Pancreas (tissue), 10 donors: ENCODE data around the gene RHOH. TPM values are rescaled to one million over a fixed set of nuclear protein-coding genes. Genes with fewer than 3 reads are reported as not detected.

ENCODE experiments used
- ATAC-seq, 4 donors: fragments of 200-7000 bp; cut with Tn5 transposase; one replicate each; pipeline versions ENCODE4 v1.8.0 to v1.9.1; 2020; ENCODE audit warnings: mild to moderate bottlenecking in 4 of 4, moderate library complexity in 4 of 4
- DNase-seq, 6 donors: peaks; one replicate each; pipeline ENCODE4 v3.0.0-alpha.2; 2020
- FAIRE-seq: peaks from 2 replicates; lab custom pipeline; 2012; peaks lifted over from hg19 to GRCh38; lab: Jason Lieb, UNC
- H3K27ac ChIP-seq, 4 donors: fragments of 200-600 bp; sonication (generic); 1 replicate in 3 of 4; 2 replicates in 1 of 4; pipeline versions ENCODE4 v1.5.0 to v1.8.0; 2020
- H3K27me3 ChIP-seq, 4 donors: fragments of 200-600 bp; one replicate each; pipeline ENCODE4 v1.8.0; 2021
- H3K36me3 ChIP-seq, 3 donors: fragments of 200-600 bp; sonication (generic) in 1 of 3; one replicate each; pipeline versions ENCODE4 v1.5.0 to v1.8.0; 2020 to 2021
- H3K4me1 ChIP-seq, 3 donors: fragments of 200-600 bp; one replicate each; pipeline ENCODE4 v1.8.0; 2021
- H3K4me3 ChIP-seq, 4 donors: fragments of 200-600 bp; sonication (generic) in 2 of 4; one replicate each; pipeline versions ENCODE4 v1.5.0 to v1.8.0; 2020 to 2021
- H3K9me3 ChIP-seq, 4 donors: fragments of 200-600 bp; one replicate each; pipeline ENCODE4 v1.8.0; 2021
- WGBS, 2 donors: extraction: QIAGEN DNeasy Blood & Tissue Kit; methylation state at CpG; one replicate each; pipeline ENCODE4 v1.1.7; 2013; 5-methylcytosine and 5-hydroxymethylcytosine counted together
- intact Hi-C, 3 donors: fragments of 100-400 bp; cut with DNase I; formaldehyde crosslinking; loops; one replicate each; pipeline versions ENCODE4 v1.11.1 to v1.14.2; 2022
- polyA plus RNA-seq, 2 donors: library from polyadenylated mRNA; stranded (reverse); fragments of 200-250 nt; gene quantifications; one replicate each; pipeline ENCODE4 v1.2.3, GENCODE V29; 2013
- total RNA-seq, 6 donors: library from RNA; stranded (reverse); fragmentation: NEBNext Ultra II Directional in 4 of 6; extraction: Animal tissue kit (Norgen Biotek cat#: 25700) in 4 of 6; gene quantifications; one replicate each; pipeline versions ENCODE4 v1.2.1 to v1.2.4, GENCODE V29; 2021 to 2023
- TF ChIP-seq, protein P1 (sequence below), 4 donors: fragments of 200-600 bp; sonication (generic) in 3 of 4; IDR thresholded peaks; one replicate each; pipeline versions ENCODE4 v1.5.0 to v1.8.0; 2021; ENCODE audit warnings: antibody characterized with exemption in 4 of 4
- donor health status: healthy with polysubstance abuse.
- donor health status: DM: no; HTN: no; CAD: no; lungs with moderate emphysema.
- donor health status: DM: no; HTN: no; CAD: no.
- donor health status: control.
- donor health status: control.
- donor health status: Bipolar disorder and iron deficiency.
- donor health status: DM: yes; HTN: yes; CAD: no.
- donor health status: DM: no; HTN: no; CAD: no.
- donor health status: DM: no; HTN: no; CAD: no.
- donor health status: DM: yes; HTN: yes; CAD: no.

RHOH gene
- total and polyA plus RNA-seq, 8 donors, result 0.08 to 1.8 (median 0.49) TPM

DNA sequence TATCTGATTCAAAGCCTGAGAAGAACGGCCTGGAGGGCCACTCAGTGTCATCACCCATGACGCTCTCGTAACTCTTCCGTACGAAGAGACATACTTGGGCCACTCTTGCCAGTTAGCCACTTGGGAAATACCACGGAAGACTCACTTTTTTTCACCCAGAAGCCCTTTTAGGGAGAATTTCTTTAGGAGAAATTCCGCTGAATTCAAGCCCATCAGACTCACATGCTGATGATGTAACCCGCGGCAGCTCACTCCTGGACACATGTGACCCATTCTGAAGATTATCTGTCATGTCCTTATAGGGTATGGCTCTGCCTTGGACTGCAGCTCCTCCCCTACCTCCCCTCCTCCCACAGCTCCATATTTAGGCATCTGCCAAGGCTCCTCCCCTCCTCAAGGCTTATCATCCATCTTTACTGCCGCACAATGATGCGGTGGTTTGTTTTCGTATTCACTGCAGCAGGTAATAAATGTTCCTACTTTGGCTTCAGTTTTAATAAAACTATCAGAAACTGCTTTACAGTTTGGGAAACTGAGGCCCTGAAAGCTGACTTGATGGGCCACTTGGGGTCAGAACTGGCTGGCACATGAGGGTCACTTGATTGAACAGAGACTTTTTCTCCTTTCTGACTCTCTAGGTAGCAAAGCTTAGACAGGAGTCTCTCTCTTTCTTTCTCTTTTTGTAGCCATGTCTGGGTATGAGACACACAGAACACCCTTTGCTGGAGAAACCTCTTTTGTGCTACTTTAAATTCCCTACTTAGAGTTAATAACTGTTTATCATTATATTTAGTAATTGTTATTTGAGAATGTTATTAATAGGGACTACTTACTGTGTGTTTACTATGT lies 42.1 kb downstream of the RHOH start:
- DNase-seq, result no peak
- no peak for FAIRE-seq

DNA sequence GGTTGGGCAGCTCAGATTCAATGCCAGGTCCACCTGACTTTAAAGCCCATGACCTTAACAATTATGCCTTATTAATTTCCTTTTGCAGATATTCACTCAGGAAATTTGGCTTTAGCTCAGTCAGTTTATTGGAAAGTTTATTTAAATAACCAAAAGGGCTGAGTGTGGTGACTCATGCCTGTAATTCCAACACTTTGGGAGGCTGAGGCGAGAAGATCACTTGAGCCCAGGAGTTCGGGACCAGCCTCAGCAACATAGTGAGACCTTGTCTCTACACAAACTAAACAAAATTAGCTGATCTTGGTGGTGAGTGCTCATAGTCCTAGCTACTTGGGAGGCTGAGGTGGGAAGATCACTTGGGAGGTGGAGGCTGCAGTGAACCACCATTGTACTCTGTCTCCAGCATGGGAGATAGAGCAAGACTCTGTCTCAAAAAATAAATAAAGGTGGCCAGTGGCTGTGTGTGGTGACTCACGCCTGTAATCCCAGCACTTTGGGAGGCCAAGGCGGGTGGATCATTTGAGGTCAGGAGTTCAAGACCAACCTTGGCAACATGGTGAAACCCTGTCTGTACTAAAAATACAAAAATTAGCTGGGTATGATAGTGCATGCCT lies 43.3 kb downstream of the RHOH start:
- intact Hi-C loops, result no loop called here
- H3K4me1 ChIP-seq, result no peaks in the 10 kb centered on the region
- H3K36me3 ChIP-seq, result no peaks in the 10 kb centered on the region
- DNase-seq, result no peak
- H3K27me3 ChIP-seq, result no peaks in the 10 kb centered on the region
- H3K4me3 ChIP-seq, result no peak overlapping the region
- H3K9me3 ChIP-seq, result no peaks in the 10 kb centered on the region
- no peak for ATAC-seq
- no peak for FAIRE-seq
- 94 to 95% methylated on average over 4 of the region's 4 CpGs for WGBS, 2 donors
- H3K27ac ChIP-seq, result no peak overlapping the region
- TF ChIP-seq, protein P1, sequence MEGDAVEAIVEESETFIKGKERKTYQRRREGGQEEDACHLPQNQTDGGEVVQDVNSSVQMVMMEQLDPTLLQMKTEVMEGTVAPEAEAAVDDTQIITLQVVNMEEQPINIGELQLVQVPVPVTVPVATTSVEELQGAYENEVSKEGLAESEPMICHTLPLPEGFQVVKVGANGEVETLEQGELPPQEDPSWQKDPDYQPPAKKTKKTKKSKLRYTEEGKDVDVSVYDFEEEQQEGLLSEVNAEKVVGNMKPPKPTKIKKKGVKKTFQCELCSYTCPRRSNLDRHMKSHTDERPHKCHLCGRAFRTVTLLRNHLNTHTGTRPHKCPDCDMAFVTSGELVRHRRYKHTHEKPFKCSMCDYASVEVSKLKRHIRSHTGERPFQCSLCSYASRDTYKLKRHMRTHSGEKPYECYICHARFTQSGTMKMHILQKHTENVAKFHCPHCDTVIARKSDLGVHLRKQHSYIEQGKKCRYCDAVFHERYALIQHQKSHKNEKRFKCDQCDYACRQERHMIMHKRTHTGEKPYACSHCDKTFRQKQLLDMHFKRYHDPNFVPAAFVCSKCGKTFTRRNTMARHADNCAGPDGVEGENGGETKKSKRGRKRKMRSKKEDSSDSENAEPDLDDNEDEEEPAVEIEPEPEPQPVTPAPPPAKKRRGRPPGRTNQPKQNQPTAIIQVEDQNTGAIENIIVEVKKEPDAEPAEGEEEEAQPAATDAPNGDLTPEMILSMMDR (IDR thresholded peaks at IDR 0.05), result no peak

More for the DNA sequence above, 42.1 kb downstream of the RHOH start:
- intact Hi-C loops, result no loop called here
- ATAC-seq, result peak in 1 of 4 donors; percentile 46
- Histone ChIP-seq H3K27ac (peak overlapping the region in 1 of 4 donors; percentile 22), H3K36me3 (no peaks in the 10 kb centered on the region), H3K9me3 (no peaks in the 10 kb centered on the region), H3K4me3 (no peak overlapping the region), H3K4me1 (no peaks in the 10 kb centered on the region), H3K27me3 (no peaks in the 10 kb centered on the region)
- TF ChIP-seq, protein P1 (IDR thresholded peaks at IDR 0.05), result no peak
- WGBS, 2 donors, result 86 to 94% methylated on average over 12 of the region's 12 CpGs

DNA sequence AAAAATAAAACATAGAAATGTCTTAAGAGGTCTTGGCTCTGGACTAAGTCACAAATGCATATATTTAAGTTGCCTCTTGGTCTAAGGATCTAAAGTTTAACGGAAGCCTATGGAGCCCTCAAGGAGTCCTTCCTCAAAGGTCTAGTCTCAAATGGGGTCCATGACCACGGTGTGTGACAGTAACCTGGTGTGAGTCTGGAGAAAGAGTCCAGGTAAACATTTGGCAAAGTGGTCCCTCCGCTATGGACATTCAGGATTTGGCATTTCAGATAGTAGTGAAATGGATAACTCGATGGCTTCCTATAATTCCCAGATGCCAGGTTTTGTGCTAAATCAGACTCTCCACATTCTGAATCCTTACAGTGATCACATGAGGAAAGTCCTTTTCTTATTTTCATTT lies 44.2 kb downstream of the RHOH start:
- WGBS, 2 donors, result 67 to 71% methylated on average over 4 of the region's 4 CpGs

DNA sequence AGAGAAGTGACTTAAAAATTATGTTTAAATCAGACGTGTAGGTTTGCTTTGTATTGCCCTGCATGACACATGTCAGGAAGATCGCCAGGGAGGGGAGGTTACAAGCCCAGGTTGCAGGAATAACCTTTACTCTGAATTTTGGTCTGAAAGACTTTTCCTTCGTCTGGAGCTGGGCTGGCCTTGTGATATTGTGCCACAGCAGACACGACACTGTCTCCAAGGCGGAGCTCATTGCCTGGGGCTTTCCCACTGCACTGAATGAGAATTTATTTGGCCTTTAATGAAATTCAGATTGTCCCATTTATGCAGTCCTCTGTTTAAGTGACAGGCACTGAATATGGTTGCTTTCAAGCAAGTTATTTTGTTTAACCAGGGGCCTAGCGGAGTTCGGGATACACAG lies 45.1 kb downstream of the RHOH start:
- TF ChIP-seq, protein P1 (IDR thresholded peaks at IDR 0.05), result no peak
- Histone ChIP-seq H3K4me1 (no peaks in the 10 kb centered on the region), H3K4me3 (no peak overlapping the region), H3K9me3 (no peaks in the 10 kb centered on the region), H3K27me3 (no peaks in the 10 kb centered on the region), H3K36me3 (no peaks in the 10 kb centered on the region), H3K27ac (no peak overlapping the region)
- WGBS, 2 donors, result 74 to 79% methylated on average over 7 of the region's 7 CpGs
- intact Hi-C loops, result no loop called here
- DNase-seq (no peak), FAIRE-seq (no peak), ATAC-seq (no peak)

More for the DNA sequence above, 44.2 kb downstream of the RHOH start:
- intact Hi-C loops, result no loop called here
- FAIRE-seq (no peak), DNase-seq (no peak), ATAC-seq (no peak)
- Histone ChIP-seq H3K4me3 (no peak overlapping the region), H3K36me3 (no peaks in the 10 kb centered on the region), H3K27me3 (no peaks in the 10 kb centered on the region), H3K9me3 (no peaks in the 10 kb centered on the region), H3K4me1 (no peaks in the 10 kb centered on the region), H3K27ac (no peak overlapping the region)
- TF ChIP-seq, protein P1 (IDR thresholded peaks at IDR 0.05), result no peak
